Omental fat pad (tissue), 4 donors: ENCODE data around the gene FBXL2. TPM values are rescaled to one million over a fixed set of nuclear protein-coding genes. Genes with fewer than 3 reads are reported as not detected.

ENCODE experiments used
- ATAC-seq: fragments of 150-250 bp; one replicate; pipeline ENCODE4 v1.9.1; 2016; ENCODE audit warnings: mild to moderate bottlenecking, moderate library complexity; ENCODE audit not compliant: low FRiP score
- DNase-seq: peaks from one replicate; pipeline ENCODE4 v3.0.0-alpha.2; 2019; ENCODE audit warnings: low spot score
- total RNA-seq, 4 donors: library from RNA; depleted of rRNA; stranded (reverse); fragments of >200 nt; gene quantifications; one replicate each; pipeline ENCODE4 v1.1.0, GENCODE V29; 2016
- TF ChIP-seq, protein P1 (sequence below), 3 donors: fragments of 450-650 bp; IDR thresholded peaks; one replicate each; pipeline ENCODE4 v1.5.1; 2016 to 2017; ENCODE audit warnings: antibody characterized with exemption in 3 of 3, mild to moderate bottlenecking in 3 of 3, moderate library complexity in 2 of 3

Gene FBXL2
- total RNA-seq, 4 donors from 2014 or later, result 6.7 to 13.5 (median 7.3) TPM

DNA sequence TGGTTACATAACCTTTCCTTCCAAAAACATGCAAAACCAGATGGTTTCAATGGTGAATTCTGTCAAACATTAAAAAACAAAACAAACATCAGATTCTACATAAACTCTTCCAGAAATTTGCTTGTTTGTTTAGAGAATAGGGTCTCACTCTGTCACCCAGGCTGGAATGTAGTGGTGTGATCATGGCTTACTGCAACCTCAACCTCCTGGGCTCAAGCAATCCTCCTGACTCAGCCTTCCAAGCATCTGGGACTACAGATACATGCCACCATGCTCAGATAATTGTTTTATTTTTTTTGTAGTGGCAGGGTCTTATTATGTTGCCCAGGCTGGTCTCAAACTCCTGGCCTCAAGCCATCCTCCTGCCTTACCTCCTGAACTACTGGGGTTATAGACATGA is 36.1 kb downstream of the FBXL2 start:
- TF ChIP-seq, protein P1, sequence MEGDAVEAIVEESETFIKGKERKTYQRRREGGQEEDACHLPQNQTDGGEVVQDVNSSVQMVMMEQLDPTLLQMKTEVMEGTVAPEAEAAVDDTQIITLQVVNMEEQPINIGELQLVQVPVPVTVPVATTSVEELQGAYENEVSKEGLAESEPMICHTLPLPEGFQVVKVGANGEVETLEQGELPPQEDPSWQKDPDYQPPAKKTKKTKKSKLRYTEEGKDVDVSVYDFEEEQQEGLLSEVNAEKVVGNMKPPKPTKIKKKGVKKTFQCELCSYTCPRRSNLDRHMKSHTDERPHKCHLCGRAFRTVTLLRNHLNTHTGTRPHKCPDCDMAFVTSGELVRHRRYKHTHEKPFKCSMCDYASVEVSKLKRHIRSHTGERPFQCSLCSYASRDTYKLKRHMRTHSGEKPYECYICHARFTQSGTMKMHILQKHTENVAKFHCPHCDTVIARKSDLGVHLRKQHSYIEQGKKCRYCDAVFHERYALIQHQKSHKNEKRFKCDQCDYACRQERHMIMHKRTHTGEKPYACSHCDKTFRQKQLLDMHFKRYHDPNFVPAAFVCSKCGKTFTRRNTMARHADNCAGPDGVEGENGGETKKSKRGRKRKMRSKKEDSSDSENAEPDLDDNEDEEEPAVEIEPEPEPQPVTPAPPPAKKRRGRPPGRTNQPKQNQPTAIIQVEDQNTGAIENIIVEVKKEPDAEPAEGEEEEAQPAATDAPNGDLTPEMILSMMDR (IDR thresholded peaks at IDR 0.05), result no peak
- no peak for ATAC-seq
- DNase-seq, result no peak

GRCh38 chr3:33314993-33315392 is 37.8 kb downstream of the FBXL2 start:
- TF ChIP-seq, protein P1 (IDR thresholded peaks at IDR 0.05), result no peak
- no peak for ATAC-seq
- DNase-seq, result no peak

DNA sequence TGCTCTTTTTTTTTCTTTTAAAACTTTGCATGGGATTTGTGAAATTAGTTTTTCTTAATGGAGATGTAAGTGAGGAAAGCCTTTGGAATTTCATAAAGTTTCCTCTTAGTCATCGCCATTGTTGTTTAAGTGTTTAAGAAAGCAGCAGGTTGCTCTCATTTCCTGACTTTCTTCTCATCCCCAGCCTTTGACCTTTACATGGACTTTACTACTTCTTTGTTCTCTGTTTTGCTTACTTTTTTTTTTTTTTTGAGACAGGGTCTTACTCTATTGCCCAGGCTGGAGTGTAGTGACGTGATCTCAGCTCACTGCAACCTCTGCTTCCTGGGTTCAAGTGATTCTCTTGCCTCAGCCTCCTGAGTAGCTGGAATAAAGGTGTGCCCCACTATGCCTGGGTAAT is 38.6 kb downstream of the FBXL2 start:
- DNase-seq, result no peak
- TF ChIP-seq, protein P1 (IDR thresholded peaks at IDR 0.05), result no peak
- no peak for ATAC-seq

GRCh38 chr3:33317963-33318709 is 40.9 kb downstream of the FBXL2 start:
- DNase-seq (no peak), ATAC-seq (no peak)
- TF ChIP-seq, protein P1 (IDR thresholded peaks at IDR 0.05), result no peak

- ATAC-seq (no peak), DNase-seq (no peak)
- TF ChIP-seq, protein P1 (IDR thresholded peaks at IDR 0.05), result no peak
Measured at GRCh38 chr3:33318710-33319380, 41.6 kb downstream of the FBXL2 start.

DNA sequence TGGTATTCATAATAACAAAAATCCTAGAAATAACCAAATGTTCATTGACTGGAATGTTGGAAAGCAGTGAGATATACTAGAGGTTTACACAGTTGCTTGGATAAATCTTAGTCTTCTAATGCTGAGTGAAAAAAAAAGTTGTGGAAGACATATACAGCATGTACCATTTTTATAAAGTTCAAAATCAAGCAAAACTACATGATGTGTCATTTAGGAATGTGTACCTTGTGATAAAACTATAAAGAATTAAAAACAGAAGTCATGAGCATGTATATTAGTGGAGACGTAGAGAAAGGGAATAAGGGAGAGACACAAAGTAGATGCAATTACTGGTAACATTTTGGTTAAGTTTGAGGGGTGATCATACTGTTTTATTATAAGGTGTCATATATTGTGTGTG is 45.2 kb downstream of the FBXL2 start:
- ATAC-seq (no peak), DNase-seq (no peak)
- TF ChIP-seq, protein P1 (IDR thresholded peaks at IDR 0.05), result no peak

DNA sequence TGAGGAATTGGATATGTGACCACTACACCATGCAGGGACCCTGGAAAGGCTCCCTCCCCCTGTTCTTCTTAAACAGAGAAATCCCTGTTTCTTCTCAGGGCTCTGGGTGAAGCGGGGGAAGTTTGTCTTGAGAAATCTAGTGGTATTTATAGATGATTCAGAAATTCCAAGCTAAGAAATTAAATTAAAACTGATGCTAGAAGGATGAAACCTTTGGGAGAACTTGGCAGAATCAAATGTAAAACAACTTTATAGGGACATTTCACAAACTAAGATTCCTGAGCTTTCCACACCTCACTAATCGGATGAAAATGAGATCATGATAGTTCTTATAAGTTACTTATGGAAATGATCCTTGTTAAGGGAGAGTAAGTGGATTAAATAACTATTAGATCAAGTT is 54.2 kb downstream of the FBXL2 start:
- no peak for DNase-seq
- TF ChIP-seq, protein P1 (IDR thresholded peaks at IDR 0.05), result no peak
- ATAC-seq, result no peak
